Large intestine (tissue), 3 donors: ENCODE data around the gene DNAJC17. TPM values are rescaled to one million over a fixed set of nuclear protein-coding genes. Genes with fewer than 3 reads are reported as not detected.

Experiments
- DNase-seq, 2 donors: peaks; one replicate each; pipeline versions ENCODE4 v3.0.0 to v3.0.0-alpha.2; 2013
- H3K27ac ChIP-seq: one replicate; pipeline ENCODE4 v1.5.1; 2013; ENCODE audit warnings: low read length
- H3K27me3 ChIP-seq: 2 replicates; pipeline ENCODE4 v1.6.1; 2013; ENCODE audit warnings: low read length; ENCODE audit not compliant: control insufficient read depth, insufficient read depth
- H3K36me3 ChIP-seq: 2 replicates; pipeline ENCODE4 v1.6.1; 2013; ENCODE audit warnings: low read length; ENCODE audit not compliant: control insufficient read depth, insufficient read depth
- H3K4me1 ChIP-seq: one replicate; pipeline ENCODE4 v1.6.1; 2013; ENCODE audit warnings: low read length; ENCODE audit not compliant: control insufficient read depth, insufficient read depth
- H3K4me3 ChIP-seq: one replicate; pipeline ENCODE4 v1.5.1; 2013; ENCODE audit warnings: low read length
- H3K9me3 ChIP-seq: one replicate; pipeline ENCODE4 v1.6.1; 2013; ENCODE audit warnings: mild to moderate bottlenecking, low read depth, low read length, moderate library complexity; ENCODE audit not compliant: control insufficient read depth
- WGBS: methylation state at CpG from one replicate; pipeline ENCODE4 v1.1.5; 2013; ENCODE audit warnings: low lambda C conversion rate; ENCODE audit not compliant: insufficient coverage; 5-methylcytosine and 5-hydroxymethylcytosine counted together
- polyA plus RNA-seq: library from polyadenylated mRNA; unstranded; fragments of 120-200 nt; gene quantifications from one replicate; pipeline ENCODE4 v1.2.1, GENCODE V29; 2013

Gene DNAJC17
- polyA plus RNA-seq, 1 donor: 40.9 TPM

DNA sequence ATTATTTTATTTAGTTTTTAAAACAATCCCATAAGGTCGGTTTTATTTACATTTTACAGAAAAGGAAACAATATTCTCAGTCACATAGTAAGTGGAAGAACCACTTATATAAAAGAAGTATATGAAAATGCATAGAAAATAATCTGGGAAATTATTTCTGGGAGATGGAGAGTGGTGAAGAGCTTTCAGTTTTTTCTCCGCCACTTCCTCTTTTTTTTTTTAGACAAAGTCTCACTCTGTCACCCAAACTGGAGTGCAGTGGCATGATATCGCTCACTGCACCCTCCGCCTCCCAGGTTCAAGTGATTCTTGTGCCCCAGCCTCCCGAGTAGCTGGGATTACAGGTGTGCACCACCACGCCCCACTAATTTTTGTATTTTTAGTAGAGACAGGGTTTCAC lies 91.1 kb downstream of the DNAJC17 start:
- Histone ChIP-seq H3K9me3 (no peaks in the 10 kb centered on the region), H3K27ac (no peak overlapping the region), H3K36me3 (peaks cover 2% of the 10 kb centered on the region), H3K4me3 (no peak overlapping the region), H3K27me3 (no peaks in the 10 kb centered on the region), H3K4me1 (no peaks in the 10 kb centered on the region)
- DNase-seq: no peak
- 63% methylated on average over 1 of the region's 6 CpGs for WGBS

Other genes starting within 250 kb of the DNAJC17 start
- gene CCDC32, start 242.4 kb downstream of the DNAJC17 start, polyA plus RNA-seq: 36.0 TPM
- gene RPUSD2, start 238.2 kb downstream of the DNAJC17 start, polyA plus RNA-seq: 9.9 TPM
- gene KNL1, start 213.2 kb downstream of the DNAJC17 start, polyA plus RNA-seq: 9.8 TPM
- 8.1 TPM for gene RAD51, start 112.3 kb downstream of the DNAJC17 start, polyA plus RNA-seq
- 79.8 TPM for gene RMDN3, start 52.2 kb downstream of the DNAJC17 start, polyA plus RNA-seq
- gene GCHFR, start 43.4 kb downstream of the DNAJC17 start, polyA plus RNA-seq: 182 TPM
- gene C15orf62, start 37.5 kb downstream of the DNAJC17 start, polyA plus RNA-seq: 5.4 TPM
- gene ZFYVE19, start 384 bp downstream of the DNAJC17 start, polyA plus RNA-seq: 25.6 TPM
- gene PPP1R14D, start 21.2 kb upstream of the DNAJC17 start, polyA plus RNA-seq: 14.0 TPM
- gene SPINT1, start 36.6 kb upstream of the DNAJC17 start, polyA plus RNA-seq: 166 TPM
- gene RHOV, start 66.8 kb upstream of the DNAJC17 start, polyA plus RNA-seq: 0.54 TPM
- gene VPS18, start 87.0 kb upstream of the DNAJC17 start, polyA plus RNA-seq: 19.5 TPM
- 12.3 TPM for gene DLL4, start 121.9 kb upstream of the DNAJC17 start, polyA plus RNA-seq
- 1.4 TPM for gene CHAC1, start 146.0 kb upstream of the DNAJC17 start, polyA plus RNA-seq